Measurements from ENCODE around the gene STXBP1.

GRCh38 chr9:127732444-127732843 lies 120.4 kb downstream of the STXBP1 start:
- TF ChIP-seq CTCF (IDR thresholded peaks at IDR 0.05; ENCODE audit: insufficient read depth, low read length, poor library complexity, severe bottlenecking), result no peak
- TF ChIP-seq EZH2phosphoT487 (conservative IDR thresholded peaks at IDR 0.05; ENCODE audit: low read length), result no peak
